ENCODE results near the gene HAO2. TPM values are rescaled to one million over a fixed set of nuclear protein-coding genes. Genes with fewer than 3 reads are reported as not detected.

Gene HAO2
- total RNA-seq, 1 donor from 2014 or later = not detected

DNA sequence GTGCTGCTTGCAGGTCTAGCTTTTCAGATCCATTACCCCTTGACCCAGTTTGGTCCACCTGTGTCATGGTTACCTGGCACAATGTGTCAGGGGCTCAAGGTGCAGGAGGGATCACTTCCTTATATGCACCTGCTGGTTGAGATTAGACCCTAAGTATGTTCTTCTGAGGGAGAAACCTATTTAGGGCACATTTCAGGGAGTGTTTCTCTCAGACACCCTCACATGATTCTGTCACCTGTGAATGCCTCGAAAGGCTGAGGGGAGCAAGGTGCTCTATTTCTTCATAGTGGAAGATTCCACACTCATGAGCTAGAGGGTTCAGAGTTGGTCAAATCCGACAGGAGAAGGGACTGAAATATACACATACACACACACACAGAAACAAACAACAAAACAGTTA, 61.9 kb downstream of the HAO2 start:
- intact Hi-C loops (cut with micrococcal nuclease) = no loop called here

DNA sequence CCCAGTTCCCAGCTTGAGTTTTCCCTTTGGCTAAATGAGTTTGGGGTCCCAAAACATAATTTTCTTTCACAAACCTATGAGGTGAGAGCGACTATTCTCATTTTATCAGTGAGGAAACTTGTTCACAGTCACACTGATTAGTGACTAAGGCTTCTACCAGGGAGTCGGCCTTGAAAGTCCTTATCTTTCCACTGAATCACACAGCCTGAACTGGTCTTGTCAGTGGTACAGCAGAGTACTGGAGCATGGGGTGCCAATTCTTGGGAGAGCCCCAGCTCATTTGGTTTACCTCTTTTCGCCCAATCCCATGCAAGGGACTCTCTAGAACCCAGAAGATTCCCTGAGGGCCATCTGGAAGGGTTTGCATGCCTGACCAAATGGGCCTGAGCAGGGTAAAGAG, 63.3 kb downstream of the HAO2 start:
- intact Hi-C loops (cut with micrococcal nuclease) = no loop called here

DNA sequence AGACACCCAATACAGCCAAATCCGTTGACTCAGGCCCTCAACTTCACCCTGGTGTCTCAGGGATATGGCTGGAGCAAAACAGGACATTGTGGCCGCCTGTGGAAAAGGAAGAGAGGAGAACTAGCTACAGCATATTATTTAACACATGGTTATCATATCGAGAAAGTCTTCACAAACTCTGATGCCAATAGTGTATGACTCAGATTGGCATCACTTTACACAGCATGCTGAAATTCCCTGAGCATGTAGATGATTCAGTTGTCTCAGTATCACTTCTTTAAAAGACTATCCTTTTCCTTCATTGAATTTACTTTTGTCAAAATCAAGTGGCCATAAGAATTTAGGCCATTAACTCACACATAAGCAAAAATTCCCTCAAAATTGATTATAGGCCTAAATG, 66.5 kb downstream of the HAO2 start:
- intact Hi-C loops (cut with micrococcal nuclease) = no loop called here

DNA sequence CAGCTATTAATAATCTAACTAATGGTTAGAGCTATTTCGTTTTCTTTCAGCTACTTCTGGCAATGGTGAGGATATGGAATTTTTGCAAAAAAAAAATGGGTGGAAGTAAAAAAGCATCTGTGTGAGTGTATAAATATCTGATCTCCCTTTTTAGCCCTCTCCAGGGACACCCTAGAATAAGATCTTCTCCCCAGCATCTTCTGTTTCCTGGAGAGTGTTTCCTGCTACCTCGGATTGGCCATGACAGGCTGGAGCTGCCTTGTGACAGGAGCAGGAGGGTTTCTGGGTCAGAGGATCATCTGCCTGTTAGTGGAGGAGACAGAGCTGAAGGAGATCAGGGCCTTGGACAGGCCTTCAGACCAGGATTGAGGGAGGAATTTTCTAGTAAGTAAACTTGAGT, 70.2 kb downstream of the HAO2 start:
- intact Hi-C loops (cut with micrococcal nuclease) = no loop called here

DNA sequence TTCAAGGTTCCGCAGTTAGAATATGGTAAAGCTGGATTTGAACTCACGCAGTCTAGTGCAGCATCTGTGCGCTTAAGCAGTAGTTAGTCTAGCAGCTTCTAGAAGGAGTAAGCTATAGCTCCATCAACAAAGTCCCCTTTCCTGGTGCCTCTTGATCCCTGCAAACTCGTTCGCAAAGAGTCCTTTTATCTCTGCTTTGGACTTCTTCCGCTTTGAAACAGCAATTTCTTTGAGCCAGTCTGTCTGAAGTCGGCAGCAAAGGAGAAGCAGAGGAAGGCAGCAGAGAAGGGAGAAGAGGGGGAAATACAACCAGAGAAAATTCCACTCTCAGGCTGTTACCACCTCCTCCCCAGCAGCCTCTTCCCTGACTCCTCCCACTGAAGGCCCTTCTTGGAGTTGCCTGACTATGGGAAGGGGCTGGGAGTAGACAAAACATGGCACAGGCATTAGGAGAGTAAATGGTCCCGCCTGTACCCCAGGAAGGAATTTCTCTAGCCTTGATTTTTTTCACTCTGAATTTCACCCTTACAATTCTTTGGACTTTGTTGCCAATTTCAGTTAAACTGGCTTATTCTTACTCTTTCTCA, 72.2 kb downstream of the HAO2 start:
- intact Hi-C loops (cut with micrococcal nuclease) = no loop called here

DNA sequence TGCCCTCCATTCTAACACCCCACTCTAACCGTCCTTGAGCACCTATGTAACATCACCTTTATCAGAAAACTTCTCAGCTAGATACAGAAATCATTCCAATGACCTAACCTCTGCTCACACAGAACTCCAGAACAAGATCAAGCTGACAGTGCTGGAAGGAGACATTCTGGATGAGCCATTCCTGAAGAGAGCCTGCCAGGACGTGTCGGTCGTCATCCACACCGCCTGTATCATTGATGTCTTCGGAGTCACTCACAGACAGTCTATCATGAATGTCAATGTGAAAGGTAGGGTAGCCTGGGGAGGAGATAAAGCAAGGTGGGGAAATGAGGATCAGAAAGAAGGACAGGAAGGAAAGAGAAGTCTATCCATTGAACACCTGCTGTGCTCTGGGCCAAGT, 74.2 kb downstream of the HAO2 start:
- intact Hi-C loops (cut with micrococcal nuclease) = no loop called here

Other genes starting within 250 kb of the HAO2 start
- 10.0 and 11.8 TPM in 2 replicates for gene WARS2, start 228.1 kb upstream of the HAO2 start, total RNA-seq
- gene HSD3B2, start 46.4 kb downstream of the HAO2 start, total RNA-seq = not detected in 2 replicates
- not detected in 2 replicates for gene HSD3B1, start 138.4 kb downstream of the HAO2 start, total RNA-seq